ENCODE measurements around the gene SLF1. TPM values are rescaled to one million over a fixed set of nuclear protein-coding genes. Genes with fewer than 3 reads are reported as not detected.

Gene SLF1
- total RNA-seq, 3 donors from 2014 or later, result 6.7 to 12.9 (median 8.5) TPM

GRCh38 chr5:94632024-94632423 is 13.6 kb downstream of the SLF1 start:
- no peak for DNase-seq (ENCODE audit: low spot score in 2 of 2)
- H3K36me3 ChIP-seq, result no peaks in the 10 kb centered on the region
- no peak overlapping the region for H3K4me3 ChIP-seq
- H3K4me1 ChIP-seq, result no peaks in the 10 kb centered on the region
- no peaks in the 10 kb centered on the region for H3K27me3 ChIP-seq
- no peaks in the 10 kb centered on the region for H3K9me3 ChIP-seq
- no peak overlapping the region for H3K27ac ChIP-seq
- TF ChIP-seq POLR2A (IDR thresholded peaks at IDR 0.05), result no peak
- no peak for TF ChIP-seq POLR2AphosphoS5 (IDR thresholded peaks at IDR 0.05)
- TF ChIP-seq, protein P1, sequence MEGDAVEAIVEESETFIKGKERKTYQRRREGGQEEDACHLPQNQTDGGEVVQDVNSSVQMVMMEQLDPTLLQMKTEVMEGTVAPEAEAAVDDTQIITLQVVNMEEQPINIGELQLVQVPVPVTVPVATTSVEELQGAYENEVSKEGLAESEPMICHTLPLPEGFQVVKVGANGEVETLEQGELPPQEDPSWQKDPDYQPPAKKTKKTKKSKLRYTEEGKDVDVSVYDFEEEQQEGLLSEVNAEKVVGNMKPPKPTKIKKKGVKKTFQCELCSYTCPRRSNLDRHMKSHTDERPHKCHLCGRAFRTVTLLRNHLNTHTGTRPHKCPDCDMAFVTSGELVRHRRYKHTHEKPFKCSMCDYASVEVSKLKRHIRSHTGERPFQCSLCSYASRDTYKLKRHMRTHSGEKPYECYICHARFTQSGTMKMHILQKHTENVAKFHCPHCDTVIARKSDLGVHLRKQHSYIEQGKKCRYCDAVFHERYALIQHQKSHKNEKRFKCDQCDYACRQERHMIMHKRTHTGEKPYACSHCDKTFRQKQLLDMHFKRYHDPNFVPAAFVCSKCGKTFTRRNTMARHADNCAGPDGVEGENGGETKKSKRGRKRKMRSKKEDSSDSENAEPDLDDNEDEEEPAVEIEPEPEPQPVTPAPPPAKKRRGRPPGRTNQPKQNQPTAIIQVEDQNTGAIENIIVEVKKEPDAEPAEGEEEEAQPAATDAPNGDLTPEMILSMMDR (IDR thresholded peaks at IDR 0.05), result no peak
- intact Hi-C loops (cut with DNase I; ENCODE audit: low total_unique reads), result no loop called here

GRCh38 chr5:94640176-94640575 is 21.7 kb downstream of the SLF1 start:
- H3K4me3 ChIP-seq, result no peak overlapping the region
- no peak for DNase-seq (ENCODE audit: low spot score in 2 of 2)
- no peak overlapping the region for H3K27ac ChIP-seq
- intact Hi-C loops (cut with DNase I; ENCODE audit: low total_unique reads), result no loop called here
- H3K27me3 ChIP-seq, result no peaks in the 10 kb centered on the region
- H3K36me3 ChIP-seq, result no peaks in the 10 kb centered on the region
- no peaks in the 10 kb centered on the region for H3K4me1 ChIP-seq
- H3K9me3 ChIP-seq, result peaks cover 5 to 9% of the 10 kb centered on the region in 2 donors
- TF ChIP-seq POLR2A (IDR thresholded peaks at IDR 0.05) (no peak), POLR2AphosphoS5 (IDR thresholded peaks at IDR 0.05) (no peak)
- TF ChIP-seq, protein P1 (IDR thresholded peaks at IDR 0.05), result no peak

DNA sequence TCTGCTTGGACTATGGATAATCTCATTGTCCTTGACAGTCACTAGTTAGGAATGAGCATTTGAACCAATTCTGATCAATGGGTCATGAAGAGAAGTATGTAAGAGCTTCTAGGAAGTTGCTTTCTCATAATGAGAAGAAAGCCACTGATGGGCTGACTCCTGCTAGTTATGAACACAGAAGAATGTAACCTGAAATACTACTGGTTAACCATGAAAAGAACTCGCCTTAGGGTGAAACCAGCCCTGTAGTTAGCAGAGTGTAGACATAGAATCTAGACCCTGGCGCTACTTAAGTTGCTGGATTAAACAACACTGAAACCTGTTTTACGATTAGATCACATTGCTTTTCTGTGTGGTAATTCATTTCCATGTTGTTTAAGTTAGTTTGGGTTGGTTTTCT is 26.6 kb downstream of the SLF1 start:
- Histone ChIP-seq H3K4me3 (no peak overlapping the region), H3K27ac (no peak overlapping the region), H3K9me3 (peaks cover 0 to 9% of the 10 kb centered on the region in 2 donors), H3K4me1 (no peaks in the 10 kb centered on the region), H3K27me3 (no peaks in the 10 kb centered on the region), H3K36me3 (no peaks in the 10 kb centered on the region)
- TF ChIP-seq, protein P1 (IDR thresholded peaks at IDR 0.05), result no peak
- TF ChIP-seq POLR2AphosphoS5 (IDR thresholded peaks at IDR 0.05) (no peak), POLR2A (IDR thresholded peaks at IDR 0.05) (no peak)
- DNase-seq (ENCODE audit: low spot score in 2 of 2), result no peak
- intact Hi-C loops (cut with DNase I; ENCODE audit: low total_unique reads), result no loop called here

DNA sequence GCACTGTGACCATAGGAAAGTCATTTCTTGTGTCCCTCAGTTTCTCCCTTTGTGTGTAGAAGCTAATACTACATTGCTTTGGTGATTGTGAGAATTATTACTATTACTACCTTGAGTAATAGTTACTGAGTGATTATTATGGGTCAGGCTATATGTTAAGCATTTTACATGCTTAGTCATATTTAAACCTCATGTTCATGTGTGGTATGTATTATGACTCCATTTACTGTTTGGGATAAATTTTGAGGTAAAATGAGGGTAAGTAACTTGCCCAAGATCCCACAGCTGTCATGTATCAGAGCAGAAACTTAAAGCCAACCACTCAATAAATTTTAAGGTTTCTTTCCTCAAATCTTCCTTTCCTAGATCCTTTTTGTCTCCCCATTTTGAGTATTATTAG is 28.3 kb downstream of the SLF1 start:
- no peaks in the 10 kb centered on the region for H3K9me3 ChIP-seq
- no peaks in the 10 kb centered on the region for H3K4me1 ChIP-seq
- no peak for DNase-seq (ENCODE audit: low spot score in 2 of 2)
- H3K27ac ChIP-seq, result no peak overlapping the region
- no peak overlapping the region for H3K4me3 ChIP-seq
- intact Hi-C loops (cut with DNase I; ENCODE audit: low total_unique reads), result no loop called here
- H3K27me3 ChIP-seq, result no peaks in the 10 kb centered on the region
- TF ChIP-seq POLR2AphosphoS5 (IDR thresholded peaks at IDR 0.05), result no peak
- TF ChIP-seq, protein P1 (IDR thresholded peaks at IDR 0.05), result no peak
- TF ChIP-seq POLR2A (IDR thresholded peaks at IDR 0.05), result no peak
- no peaks in the 10 kb centered on the region for H3K36me3 ChIP-seq

- Histone ChIP-seq H3K36me3 (no peaks in the 10 kb centered on the region), H3K9me3 (peaks cover 0 to 8% of the 10 kb centered on the region in 2 donors), H3K4me1 (no peaks in the 10 kb centered on the region), H3K27ac (no peak overlapping the region), H3K27me3 (no peaks in the 10 kb centered on the region), H3K4me3 (no peak overlapping the region)
- TF ChIP-seq POLR2A (IDR thresholded peaks at IDR 0.05) (no peak), POLR2AphosphoS5 (IDR thresholded peaks at IDR 0.05) (no peak)
- TF ChIP-seq, protein P1 (IDR thresholded peaks at IDR 0.05), result no peak
- intact Hi-C loops (cut with DNase I; ENCODE audit: low total_unique reads), result no loop called here
- DNase-seq (ENCODE audit: low spot score in 2 of 2), result no peak
Observed at GRCh38 chr5:94649874-94650273, 31.4 kb downstream of the SLF1 start.

All from breast epithelium (tissue), 4 donors.